GM12878 (cell line): ENCODE results near the gene PARN. TPM values are rescaled to one million over a fixed set of nuclear protein-coding genes. Genes with fewer than 3 reads are reported as not detected.

Experiments
- ATAC-seq: fragments of 200-7000 bp; cut with Tn5 transposase; 3 replicates; pipeline ENCODE4 v1.9.1; 2020; ENCODE audit warnings: mild to moderate bottlenecking, moderate library complexity
- BruUV-seq: library from RNA; stranded (reverse); fragments of 400-500 nt; replicated peaks from 2 replicates; lab custom pipeline; 2021; lab: Mats Ljungman, UMichigan
- CTCF ChIA-PET: fragments of 300-600 bp; sonication (Branson Sonifier 250); formaldehyde crosslinking; extraction: SDS; loops from one replicate; lab custom pipeline; 2021; ENCODE audit warnings: inconsistent platforms; lab: Yijun Ruan, JAX
- POLR2A ChIA-PET: fragments of 350-600 bp; formaldehyde crosslinking; extraction: SDS; loops from one replicate; lab custom pipeline; 2021; ENCODE audit warnings: inconsistent platforms; lab: Charles Lee
- RAD21 ChIA-PET: fragments of 300-600 bp; sonication (Branson Sonifier 250); formaldehyde crosslinking; loops from one replicate; lab custom pipeline; 2023; ENCODE audit warnings: antibody characterized with exemption; ENCODE audit not compliant: unreplicated experiment; lab: Charles Lee
- SMC1A ChIA-PET: fragments of 300-600 bp; sonication (Branson Sonifier 250); formaldehyde crosslinking; loops from one replicate; lab custom pipeline; 2023; ENCODE audit not compliant: unreplicated experiment, uncharacterized antibody; lab: Charles Lee
- DNase-seq: peaks from one replicate; pipeline ENCODE4 v3.0.0-alpha.2; 2011; ENCODE audit warnings: low read depth, low spot score
- FAIRE-seq: peaks from 3 replicates; lab custom pipeline; 2011; peaks lifted over from hg19 to GRCh38; lab: Jason Lieb, UNC
- H2AFZ ChIP-seq: 2 replicates; pipeline ENCODE4 v1.6.0; 2011; ENCODE audit warnings: low read depth, low read length, control low read depth; ENCODE audit not compliant: control insufficient read depth
- H3K27ac ChIP-seq: 2 replicates; pipeline ENCODE4 v1.5.1; 2011; ENCODE audit warnings: control low read depth; ENCODE audit not compliant: control insufficient read depth, insufficient read depth
- H3K27me3 ChIP-seq, 2 experiments: replicated peaks in 1 of 2; 2 replicates each; pipeline versions ENCODE4 v1.6.0 to v1.6.1; 2011; ENCODE audit warnings: low read length in 1 of 2; ENCODE audit not compliant: control insufficient read depth in 2 of 2, insufficient read depth in 2 of 2
- H3K36me3 ChIP-seq, 2 experiments: 2 replicates each; pipeline ENCODE4 v1.5.1; 2011; ENCODE audit warnings: low read length in 1 of 2; ENCODE audit not compliant: control insufficient read depth in 2 of 2, insufficient read depth in 2 of 2
- H3K4me1 ChIP-seq: 2 replicates; pipeline ENCODE4 v1.6.1; 2011; ENCODE audit warnings: mild to moderate bottlenecking, low read length, moderate library complexity, mixed read lengths; ENCODE audit not compliant: control insufficient read depth, insufficient read depth
- H3K4me2 ChIP-seq: 2 replicates; pipeline ENCODE4 v1.6.0; 2011; ENCODE audit warnings: control low read depth; ENCODE audit not compliant: control insufficient read depth, insufficient read depth
- H3K4me3 ChIP-seq: fragments of 200-600 bp; sonication (generic); 2 replicates; pipeline ENCODE4 v1.5.1; 2016
- H3K79me2 ChIP-seq: 2 replicates; pipeline ENCODE4 v1.6.0; 2011; ENCODE audit warnings: low read length; ENCODE audit not compliant: control insufficient read depth, insufficient read depth
- H3K9ac ChIP-seq: 2 replicates; pipeline ENCODE4 v1.8.0; 2011; ENCODE audit warnings: low read length, control low read depth, mixed read lengths; ENCODE audit not compliant: control insufficient read depth, insufficient read depth
- H3K9me3 ChIP-seq: replicated peaks from 3 replicates; pipeline ENCODE4 v1.5.1; 2011; ENCODE audit warnings: mild to moderate bottlenecking, low read length; ENCODE audit not compliant: control insufficient read depth, insufficient read depth
- H4K20me1 ChIP-seq: 2 replicates; pipeline ENCODE4 v1.6.0; 2011; ENCODE audit not compliant: control insufficient read depth, insufficient read depth
- ATF3 ChIP-seq: IDR thresholded peaks from 2 replicates; pipeline ENCODE4 v1.6.1; 2011; ENCODE audit warnings: low read depth, mild to moderate bottlenecking, low read length, moderate library complexity, borderline replicate concordance; ENCODE audit errors: extremely low read depth
- BCLAF1 ChIP-seq: fragments of 450-650 bp; IDR thresholded peaks from 2 replicates; pipeline ENCODE4 v1.6.1; 2017; ENCODE audit warnings: antibody characterized with exemption, mild to moderate bottlenecking, moderate library complexity
- FOXM1 ChIP-seq: IDR thresholded peaks from 2 replicates; pipeline ENCODE4 v1.6.1; 2012; ENCODE audit warnings: low read depth, mild to moderate bottlenecking, inconsistent platforms, low read length, moderate library complexity
- HDAC6 ChIP-seq: fragments of 200-600 bp; sonication (generic); IDR thresholded peaks from one replicate; pipeline ENCODE4 v1.8.0; 2017; ENCODE audit warnings: antibody characterized with exemption; ENCODE audit not compliant: unreplicated experiment
- KLF5 ChIP-seq: fragments of 450-650 bp; IDR thresholded peaks from 2 replicates; pipeline ENCODE4 v1.6.1; 2014; ENCODE audit warnings: mild to moderate bottlenecking; ENCODE audit not compliant: partially characterized antibody
- MEF2B ChIP-seq: fragments of 450-650 bp; IDR thresholded peaks from 2 replicates; pipeline ENCODE4 v1.6.1; 2018; ENCODE audit warnings: mild to moderate bottlenecking, moderate library complexity; ENCODE audit not compliant: partially characterized antibody, poor library complexity, severe bottlenecking
- POLR2AphosphoS2 ChIP-seq: IDR thresholded peaks from 2 replicates; pipeline ENCODE4 v1.6.1; 2011; ENCODE audit warnings: low read depth, mild to moderate bottlenecking, low read length, improper control_type of control experiment, moderate library complexity
- RB1 ChIP-seq: fragments of 450-650 bp; formaldehyde crosslinking; IDR thresholded peaks from 2 replicates; pipeline ENCODE4 v1.6.1; 2017; ENCODE audit warnings: mild to moderate bottlenecking, borderline replicate concordance
- RELA ChIP-seq: fragments of 450-650 bp; IDR thresholded peaks from 2 replicates; pipeline ENCODE4 v1.8.0; 2014; ENCODE audit warnings: borderline replicate concordance; ENCODE audit not compliant: partially characterized antibody
- SMAD5 ChIP-seq: IDR thresholded peaks from 2 replicates; pipeline ENCODE4 v1.6.1; 2016; ENCODE audit warnings: antibody characterized with exemption, low read depth
- SREBF1 ChIP-seq: IDR thresholded peaks from 2 replicates; pipeline ENCODE4 v1.6.1; 2012; ENCODE audit warnings: mild to moderate bottlenecking, low read length
- TBL1XR1 ChIP-seq: IDR thresholded peaks from 2 replicates; pipeline ENCODE4 v1.6.1; 2012; ENCODE audit warnings: low read depth, low read length, improper control_type of control experiment
- ZNF384 ChIP-seq: IDR thresholded peaks from 2 replicates; pipeline ENCODE4 v1.6.1; 2012; ENCODE audit warnings: low read depth, mild to moderate bottlenecking, low read length, improper control_type of control experiment, borderline replicate concordance
- ZSCAN29 ChIP-seq: fragments of 450-650 bp; IDR thresholded peaks from 2 replicates; pipeline ENCODE4 v1.6.1; 2017; ENCODE audit warnings: mild to moderate bottlenecking, moderate library complexity
- WGBS: methylation state at CpG from one replicate; pipeline ENCODE4 v1.1.6; 2016; ENCODE audit warnings: low lambda C conversion rate; ENCODE audit not compliant: insufficient replicate concordance, insufficient coverage; ENCODE audit errors: missing lambda C conversion rate; 5-methylcytosine and 5-hydroxymethylcytosine counted together
- in situ Hi-C: fragments of 300-500 bp; cut with MboI; formaldehyde crosslinking; loops from 9 replicates; pipeline ENCODE4 v1.14.3; 2018; ENCODE audit warnings: mixed read lengths
- intact Hi-C: fragments of 100-400 bp; cut with micrococcal nuclease; formaldehyde crosslinking; loops from one replicate; pipeline ENCODE4 v1.14.2; 2022; ENCODE audit not compliant: unreplicated experiment
- polyA plus RNA-seq, 11 experiments: library from polyadenylated mRNA; depleted of rRNA in 4 of 11; unstranded in 6 of 11; stranded (reverse) in 5 of 11; fragments of >200 nt; fragmentation: Nextera tagmentation in 4 of 11; fragmentation: Illumina TruSeq in 1 of 11; extraction: Ambion mirVana in 4 of 11; extraction: Trizol in 1 of 11; gene quantifications; 1 replicate in 1 of 11; 2 replicates in 10 of 11; pipeline versions ENCODE4 v1.2.1 to v1.2.3, GENCODE V29; 2011 to 2016; ENCODE audit warnings: inconsistent platforms in 2 of 11, missing spikeins in 2 of 11, low read depth in 1 of 11
- total RNA-seq, 4 experiments: library from RNA; depleted of rRNA in 3 of 4; stranded (reverse); fragments of >200 nt in 3 of 4; fragmentation: Illumina TruSeq in 1 of 4; extraction: Trizol in 1 of 4; gene quantifications; 2 replicates each; pipeline versions ENCODE4 v1.2.1 to v1.2.3, GENCODE V29; 2013 to 2021
- TF ChIP-seq, protein P1 (sequence below): IDR thresholded peaks from 2 replicates; pipeline ENCODE4 v1.6.1; 2012; ENCODE audit warnings: low read depth, low read length, improper control_type of control experiment

PARN gene
- total and polyA plus RNA-seq, 10 of the 15 experiments (the other 5 are each of a cell fraction or from before 2014, with no cell fraction given): 15.6 to 77.3 (median 47.7) TPM

DNA sequence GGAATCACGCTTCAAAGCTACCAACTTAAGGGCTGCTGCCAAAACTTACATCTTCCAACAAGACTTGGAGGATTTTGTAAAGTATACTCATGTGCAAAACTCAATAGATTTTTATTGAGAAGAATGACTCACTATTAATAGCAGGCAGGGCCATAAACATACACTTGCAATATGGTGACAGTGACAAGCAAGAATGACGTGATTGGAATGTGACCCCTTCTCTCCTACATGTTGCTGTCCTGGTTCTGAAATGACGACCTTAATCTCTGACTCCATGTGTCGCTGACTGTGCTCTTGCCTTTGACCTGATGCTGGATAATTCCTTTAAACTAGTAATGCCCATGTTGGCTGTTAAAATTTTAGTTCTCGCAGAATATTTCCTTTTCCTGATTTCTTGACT is 174.5 kb downstream of the PARN start:
- no peak for ATAC-seq
- SMC1A ChIA-PET: interaction anchor here (1.2 kb wide), 1 partner anchor 10 kb away, joined by 3 read pairs; no protein-coding TSS in a partner anchor
- Histone ChIP-seq H3K36me3 (peaks cover 0 to 16% of the 10 kb centered on the region in 2 experiments; a peak in 3 of 4 replicates), H3K9me3 (no peaks in the 10 kb centered on the region), H3K9ac (no peak overlapping the region), H3K27ac (no peak overlapping the region), H3K4me1 (no peaks in the 10 kb centered on the region), H2AFZ (no peak overlapping the region), H3K27me3 (no peaks in the 10 kb centered on the region), H3K79me2 (no peaks in the 10 kb centered on the region)
- CTCF ChIA-PET: interaction anchor here (0.6 kb wide), 1 partner anchor 8 kb away, joined by 3 read pairs; no protein-coding TSS in a partner anchor
- no peak for TF ChIP-seq SMAD5
- no peak for TF ChIP-seq ZNF384
- TF ChIP-seq BCLAF1: no peak
- TF ChIP-seq, all 136 proteins: peak for 0
- intact Hi-C loops: no loop called here
- Histone ChIP-seq H4K20me1 (no peaks in the 10 kb centered on the region), H3K4me2 (no peak overlapping the region), H3K4me3 (no peak overlapping the region)
- no peak for FAIRE-seq
- 96% methylated on average over 5 of the region's 5 CpGs for WGBS
- DNase-seq: no peak
- no TSS peak for BruUV-seq
- in situ Hi-C loops: no loop called here
- RAD21 ChIA-PET: no interaction called here
- POLR2A ChIA-PET: interaction anchor here (0.6 kb wide), 1 partner anchor 58 kb away, joined by 5 read pairs; no protein-coding TSS in a partner anchor

DNA sequence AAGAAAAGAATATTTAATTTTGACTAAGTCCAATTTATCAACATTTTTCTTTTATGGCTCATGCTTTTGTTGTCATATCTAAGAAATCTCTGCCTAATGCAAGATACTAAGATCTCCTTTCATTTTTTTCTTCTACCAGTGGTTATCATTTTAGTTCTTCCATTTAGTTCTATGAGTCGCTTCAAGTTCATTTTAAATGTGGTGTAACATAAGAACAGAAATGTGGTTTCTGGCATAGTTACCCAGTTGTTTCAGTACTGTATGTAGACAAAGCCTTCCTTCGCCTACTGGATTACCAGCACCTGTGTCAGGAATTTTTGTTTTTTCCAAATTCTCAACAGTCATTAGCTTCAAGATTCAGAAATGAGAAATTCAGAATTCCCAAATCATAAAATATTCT is 175.7 kb downstream of the PARN start:
- Histone ChIP-seq H4K20me1 (no peaks in the 10 kb centered on the region), H3K36me3 (peaks cover 0 to 12% of the 10 kb centered on the region in 2 experiments; a peak in 2 of 4 replicates), H3K79me2 (no peaks in the 10 kb centered on the region), H3K9ac (no peak overlapping the region), H2AFZ (no peak overlapping the region), H3K27ac (no peak overlapping the region), H3K4me3 (no peak overlapping the region), H3K4me1 (no peaks in the 10 kb centered on the region), H3K4me2 (no peak overlapping the region), H3K27me3 (no peaks in the 10 kb centered on the region), H3K9me3 (no peaks in the 10 kb centered on the region)
- ChIA-PET RAD21 (no interaction called here), CTCF (no interaction called here), POLR2A (no interaction called here), SMC1A (interaction anchor here (1.2 kb wide), 1 partner anchor 11 kb away, joined by 3 read pairs; no protein-coding TSS in a partner anchor)
- DNase-seq (no peak), FAIRE-seq (no peak), ATAC-seq (no peak)
- intact Hi-C loops: no loop called here
- 91% methylated on average over 2 of the region's 2 CpGs for WGBS
- in situ Hi-C loops: no loop called here
- no TSS peak for BruUV-seq
- TF ChIP-seq ATF3 (no peak), POLR2AphosphoS2 (no peak), KLF5 (no peak), RB1 (no peak), ZSCAN29 (no peak), HDAC6 (no peak), MEF2B (no peak), TBL1XR1 (no peak), RELA (no peak), FOXM1 (no peak), SREBF1 (no peak)
- TF ChIP-seq, protein P1, sequence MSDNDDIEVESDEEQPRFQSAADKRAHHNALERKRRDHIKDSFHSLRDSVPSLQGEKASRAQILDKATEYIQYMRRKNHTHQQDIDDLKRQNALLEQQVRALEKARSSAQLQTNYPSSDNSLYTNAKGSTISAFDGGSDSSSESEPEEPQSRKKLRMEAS: no peak
